Measurements from ENCODE around the gene KRT6B. TPM values are rescaled to one million over a fixed set of nuclear protein-coding genes. Genes with fewer than 3 reads are reported as not detected.

The KRT6B gene
- total and polyA plus RNA-seq, 2 experiments from 2014 or later: not detected

DNA sequence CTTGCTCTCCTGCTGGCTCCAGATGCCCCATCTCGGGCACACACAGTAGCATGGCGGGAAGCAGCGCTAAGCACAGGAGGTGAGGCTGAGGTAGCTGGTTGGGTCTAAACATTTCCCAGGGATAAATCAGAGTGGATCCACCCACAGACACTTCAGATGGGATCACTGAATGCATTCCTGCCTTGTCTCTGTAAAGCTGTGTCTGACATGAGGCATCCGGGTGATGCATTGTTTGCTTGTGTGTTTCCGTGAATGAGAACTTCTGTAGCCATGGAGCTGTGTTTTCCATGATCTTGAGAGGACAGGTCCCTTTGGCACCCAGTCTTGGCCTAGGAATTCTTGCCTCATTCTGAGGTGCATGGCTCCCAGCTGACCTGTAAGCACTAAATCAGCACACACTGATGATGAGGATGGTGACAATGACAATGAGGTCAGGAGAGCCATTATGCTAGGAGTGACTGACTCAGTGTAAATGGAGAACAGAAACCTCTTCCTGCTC, 11.1 kb downstream of the KRT6B start:
- TF ChIP-seq ZNF331 (CRISPR knock-in tag; IDR thresholded peaks at IDR 0.05; ENCODE audit: low read depth): no peak
- TF ChIP-seq, protein P1, sequence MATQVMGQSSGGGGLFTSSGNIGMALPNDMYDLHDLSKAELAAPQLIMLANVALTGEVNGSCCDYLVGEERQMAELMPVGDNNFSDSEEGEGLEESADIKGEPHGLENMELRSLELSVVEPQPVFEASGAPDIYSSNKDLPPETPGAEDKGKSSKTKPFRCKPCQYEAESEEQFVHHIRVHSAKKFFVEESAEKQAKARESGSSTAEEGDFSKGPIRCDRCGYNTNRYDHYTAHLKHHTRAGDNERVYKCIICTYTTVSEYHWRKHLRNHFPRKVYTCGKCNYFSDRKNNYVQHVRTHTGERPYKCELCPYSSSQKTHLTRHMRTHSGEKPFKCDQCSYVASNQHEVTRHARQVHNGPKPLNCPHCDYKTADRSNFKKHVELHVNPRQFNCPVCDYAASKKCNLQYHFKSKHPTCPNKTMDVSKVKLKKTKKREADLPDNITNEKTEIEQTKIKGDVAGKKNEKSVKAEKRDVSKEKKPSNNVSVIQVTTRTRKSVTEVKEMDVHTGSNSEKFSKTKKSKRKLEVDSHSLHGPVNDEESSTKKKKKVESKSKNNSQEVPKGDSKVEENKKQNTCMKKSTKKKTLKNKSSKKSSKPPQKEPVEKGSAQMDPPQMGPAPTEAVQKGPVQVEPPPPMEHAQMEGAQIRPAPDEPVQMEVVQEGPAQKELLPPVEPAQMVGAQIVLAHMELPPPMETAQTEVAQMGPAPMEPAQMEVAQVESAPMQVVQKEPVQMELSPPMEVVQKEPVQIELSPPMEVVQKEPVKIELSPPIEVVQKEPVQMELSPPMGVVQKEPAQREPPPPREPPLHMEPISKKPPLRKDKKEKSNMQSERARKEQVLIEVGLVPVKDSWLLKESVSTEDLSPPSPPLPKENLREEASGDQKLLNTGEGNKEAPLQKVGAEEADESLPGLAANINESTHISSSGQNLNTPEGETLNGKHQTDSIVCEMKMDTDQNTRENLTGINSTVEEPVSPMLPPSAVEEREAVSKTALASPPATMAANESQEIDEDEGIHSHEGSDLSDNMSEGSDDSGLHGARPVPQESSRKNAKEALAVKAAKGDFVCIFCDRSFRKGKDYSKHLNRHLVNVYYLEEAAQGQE (IDR thresholded peaks at IDR 0.05; ENCODE audit: unreplicated experiment): no peak
- TF ChIP-seq EZH2 (IDR thresholded peaks at IDR 0.05; ENCODE audit: low read depth, unreplicated experiment): no peak
- TF ChIP-seq POLR2AphosphoS5 (IDR thresholded peaks at IDR 0.05; ENCODE audit: low read depth): no peak
- no peak for TF ChIP-seq STAT1 (IDR thresholded peaks at IDR 0.05; ENCODE audit: unreplicated experiment)
- no peak for TF ChIP-seq NANOG (IDR thresholded peaks at IDR 0.05; ENCODE audit: borderline replicate concordance)
- TF ChIP-seq, protein P2, sequence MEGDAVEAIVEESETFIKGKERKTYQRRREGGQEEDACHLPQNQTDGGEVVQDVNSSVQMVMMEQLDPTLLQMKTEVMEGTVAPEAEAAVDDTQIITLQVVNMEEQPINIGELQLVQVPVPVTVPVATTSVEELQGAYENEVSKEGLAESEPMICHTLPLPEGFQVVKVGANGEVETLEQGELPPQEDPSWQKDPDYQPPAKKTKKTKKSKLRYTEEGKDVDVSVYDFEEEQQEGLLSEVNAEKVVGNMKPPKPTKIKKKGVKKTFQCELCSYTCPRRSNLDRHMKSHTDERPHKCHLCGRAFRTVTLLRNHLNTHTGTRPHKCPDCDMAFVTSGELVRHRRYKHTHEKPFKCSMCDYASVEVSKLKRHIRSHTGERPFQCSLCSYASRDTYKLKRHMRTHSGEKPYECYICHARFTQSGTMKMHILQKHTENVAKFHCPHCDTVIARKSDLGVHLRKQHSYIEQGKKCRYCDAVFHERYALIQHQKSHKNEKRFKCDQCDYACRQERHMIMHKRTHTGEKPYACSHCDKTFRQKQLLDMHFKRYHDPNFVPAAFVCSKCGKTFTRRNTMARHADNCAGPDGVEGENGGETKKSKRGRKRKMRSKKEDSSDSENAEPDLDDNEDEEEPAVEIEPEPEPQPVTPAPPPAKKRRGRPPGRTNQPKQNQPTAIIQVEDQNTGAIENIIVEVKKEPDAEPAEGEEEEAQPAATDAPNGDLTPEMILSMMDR (conservative IDR thresholded peaks at IDR 0.05; ENCODE audit: low read depth in 2 of 2): no peak
- no peak for TF ChIP-seq ZNF114 (CRISPR knock-in tag; IDR thresholded peaks at IDR 0.05)
- no peaks in the 10 kb centered on the region for H3F3A ChIP-seq (replicated peaks; ENCODE audit: low read depth)
- Mint-ChIP-seq H3K27me3 (ENCODE audit: insufficient read depth, low read depth, poor library complexity) (no peaks in the 10 kb centered on the region), H3K9me3 (no peaks in the 10 kb centered on the region; the same call in 2 of the 3 replicates), H3K4me3 (no peak overlapping the region), H3K27ac (no peak overlapping the region), H3K36me3 (ENCODE audit: low read depth) (no peaks in the 10 kb centered on the region), H3K4me1 (peaks cover 17% of the 10 kb centered on the region)
- no peaks in the 10 kb centered on the region; the same call in 1 of the 2 replicates for H3K9me2 ChIP-seq (ENCODE audit: insufficient read depth)
- ATAC-seq (no peak), DNase-seq (ENCODE audit: low spot score) (no peak)
- no peaks in the 10 kb centered on the region for H3K27me3 ChIP-seq (ENCODE audit: insufficient read depth)
- peaks cover 5% of the 10 kb centered on the region; the same call in 1 of the 2 replicates for H3K4me1 ChIP-seq (ENCODE audit: insufficient read depth)
- H2AFZ ChIP-seq: peak overlapping the region; percentile 18; the same call in 1 of the 2 replicates
- H3K4me3 ChIP-seq: no peak overlapping the region
- H3K36me3 ChIP-seq (ENCODE audit: insufficient read depth): no peaks in the 10 kb centered on the region
- H3K4me2 ChIP-seq: no peak overlapping the region
- no peak overlapping the region for H3K27ac ChIP-seq (ENCODE audit: low read depth)
- H4K20me1 ChIP-seq (replicated peaks; ENCODE audit: insufficient read depth): no peaks in the 10 kb centered on the region
- H3K79me2 ChIP-seq (replicated peaks; ENCODE audit: insufficient read depth): no peaks in the 10 kb centered on the region

DNA sequence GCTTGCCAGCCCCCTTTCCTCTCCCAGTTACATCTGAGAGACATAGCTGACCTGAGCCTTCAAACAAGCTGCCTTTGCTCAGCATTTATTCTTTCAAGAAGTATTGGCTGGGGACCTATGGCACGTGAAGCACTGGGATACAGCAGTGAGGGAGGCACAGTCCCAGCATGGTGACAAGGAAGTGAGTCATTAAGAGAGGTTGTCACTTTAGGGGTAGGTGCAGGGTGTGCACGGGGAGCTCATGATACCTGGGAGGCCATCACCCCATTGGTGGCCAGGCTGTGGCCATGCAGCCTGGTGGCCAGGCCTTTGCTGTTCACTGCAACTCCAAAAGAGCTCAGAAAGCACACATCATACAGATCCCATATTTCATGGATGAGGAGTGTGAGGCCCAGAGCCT, 12.1 kb downstream of the KRT6B start:
- ATAC-seq (no peak), DNase-seq (ENCODE audit: low spot score) (no peak)
- Histone ChIP-seq H3K27ac (ENCODE audit: low read depth) (no peak overlapping the region), H3K4me3 (no peak overlapping the region), H3K4me2 (no peak overlapping the region), H2AFZ (no peak overlapping the region), H3K27me3 (ENCODE audit: insufficient read depth) (no peaks in the 10 kb centered on the region), H4K20me1 (replicated peaks; ENCODE audit: insufficient read depth) (no peaks in the 10 kb centered on the region), H3F3A (replicated peaks; ENCODE audit: low read depth) (no peaks in the 10 kb centered on the region), H3K36me3 (ENCODE audit: insufficient read depth) (no peaks in the 10 kb centered on the region), H3K79me2 (replicated peaks; ENCODE audit: insufficient read depth) (no peaks in the 10 kb centered on the region), H3K9me2 (ENCODE audit: insufficient read depth) (peaks cover 6% of the 10 kb centered on the region; the same call in 1 of the 2 replicates), H3K4me1 (ENCODE audit: insufficient read depth) (peaks cover 5% of the 10 kb centered on the region; the same call in 1 of the 2 replicates)
- no peaks in the 10 kb centered on the region for H3K36me3 Mint-ChIP-seq (ENCODE audit: low read depth)
- H3K4me3 Mint-ChIP-seq: no peak overlapping the region
- H3K27me3 Mint-ChIP-seq (ENCODE audit: insufficient read depth, low read depth, poor library complexity): peaks cover 3% of the 10 kb centered on the region
- H3K27ac Mint-ChIP-seq: no peak overlapping the region
- H3K9me3 Mint-ChIP-seq: no peaks in the 10 kb centered on the region; the same call in 2 of the 3 replicates
- H3K4me1 Mint-ChIP-seq: peaks cover 17% of the 10 kb centered on the region
- TF ChIP-seq, protein P2 (conservative IDR thresholded peaks at IDR 0.05; ENCODE audit: low read depth in 2 of 2): no peak
- TF ChIP-seq JUNB (IDR thresholded peaks at IDR 0.05; ENCODE audit: unreplicated experiment) (no peak), STAT1 (IDR thresholded peaks at IDR 0.05; ENCODE audit: unreplicated experiment) (no peak), POLR2AphosphoS5 (IDR thresholded peaks at IDR 0.05; ENCODE audit: low read depth) (no peak), ZNF114 (CRISPR knock-in tag; IDR thresholded peaks at IDR 0.05) (no peak), ZNF331 (CRISPR knock-in tag; IDR thresholded peaks at IDR 0.05; ENCODE audit: low read depth) (no peak), NANOG (IDR thresholded peaks at IDR 0.05; ENCODE audit: borderline replicate concordance) (no peak), EZH2phosphoT487 (IDR thresholded peaks at IDR 0.05; ENCODE audit: unreplicated experiment) (no peak)
- TF ChIP-seq, protein P3, sequence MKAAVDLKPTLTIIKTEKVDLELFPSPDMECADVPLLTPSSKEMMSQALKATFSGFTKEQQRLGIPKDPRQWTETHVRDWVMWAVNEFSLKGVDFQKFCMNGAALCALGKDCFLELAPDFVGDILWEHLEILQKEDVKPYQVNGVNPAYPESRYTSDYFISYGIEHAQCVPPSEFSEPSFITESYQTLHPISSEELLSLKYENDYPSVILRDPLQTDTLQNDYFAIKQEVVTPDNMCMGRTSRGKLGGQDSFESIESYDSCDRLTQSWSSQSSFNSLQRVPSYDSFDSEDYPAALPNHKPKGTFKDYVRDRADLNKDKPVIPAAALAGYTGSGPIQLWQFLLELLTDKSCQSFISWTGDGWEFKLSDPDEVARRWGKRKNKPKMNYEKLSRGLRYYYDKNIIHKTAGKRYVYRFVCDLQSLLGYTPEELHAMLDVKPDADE (IDR thresholded peaks at IDR 0.05): no peak
